ENCODE data around the gene AUTS2.

The AUTS2 gene

GRCh38 chr7:70047384-70047783 is 449.1 kb downstream of the AUTS2 start:
- no peak for DNase-seq (ENCODE audit: low read depth in 1 of 2, low spot score in 1 of 2)

DNA sequence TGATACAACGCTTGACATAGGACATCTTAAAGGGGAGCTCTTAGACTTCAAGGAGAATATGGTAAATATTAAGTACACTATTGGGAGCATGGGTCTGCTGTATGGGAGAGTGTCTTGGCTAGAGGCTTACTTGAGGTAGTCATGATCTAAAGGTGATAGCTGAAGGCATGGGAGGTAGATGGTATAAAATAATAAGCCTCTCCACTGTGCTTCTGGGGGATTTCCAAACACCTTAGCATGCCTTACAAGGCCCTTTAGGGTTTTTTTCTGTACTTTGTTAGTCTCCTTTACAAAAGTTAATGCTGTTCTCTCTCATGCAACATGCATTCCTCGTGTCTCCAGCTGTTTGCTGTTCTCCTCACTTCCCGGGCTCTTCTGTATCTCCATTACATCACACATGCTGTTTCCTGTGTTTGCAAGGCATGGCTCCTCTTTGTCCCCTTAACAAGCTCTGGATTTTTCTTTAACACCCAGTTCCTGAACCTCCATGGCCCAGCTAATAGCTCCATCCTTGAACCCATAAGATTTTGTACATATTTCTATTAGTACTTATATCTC is 449.7 kb downstream of the AUTS2 start:
- no peak for DNase-seq (ENCODE audit: low read depth in 1 of 2, low spot score in 1 of 2)

DNA sequence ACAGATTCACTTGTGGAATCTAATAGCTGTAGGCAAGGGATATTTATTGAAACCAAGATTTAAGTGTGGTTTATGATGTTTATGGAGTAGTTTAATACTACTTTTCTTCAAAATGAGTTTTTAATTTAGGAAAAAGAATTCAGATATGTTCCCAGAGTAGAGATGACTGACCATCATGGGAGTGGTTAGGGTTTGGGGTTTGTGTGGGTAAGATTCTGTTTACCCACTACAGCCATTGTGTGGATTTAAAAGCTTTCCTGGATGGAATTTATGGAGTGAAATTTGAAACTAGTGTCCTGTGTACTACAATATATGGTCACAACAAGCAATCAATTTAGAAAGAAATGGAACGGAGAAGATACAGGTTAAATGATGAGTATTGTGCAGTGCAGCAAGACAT is 453.5 kb downstream of the AUTS2 start:
- no peak for DNase-seq (ENCODE audit: low read depth in 1 of 2, low spot score in 1 of 2)

- no peak for DNase-seq (ENCODE audit: low read depth in 1 of 2, low spot score in 1 of 2)
Observed at GRCh38 chr7:70052691-70053090, 454.4 kb downstream of the AUTS2 start.

- DNase-seq (ENCODE audit: low read depth in 1 of 2, low spot score in 1 of 2) = no peak
Observed at GRCh38 chr7:70053421-70053820, 455.1 kb downstream of the AUTS2 start.

GRCh38 chr7:70053989-70054388 is 455.7 kb downstream of the AUTS2 start:
- no peak for DNase-seq (ENCODE audit: low read depth in 1 of 2, low spot score in 1 of 2)

DNA sequence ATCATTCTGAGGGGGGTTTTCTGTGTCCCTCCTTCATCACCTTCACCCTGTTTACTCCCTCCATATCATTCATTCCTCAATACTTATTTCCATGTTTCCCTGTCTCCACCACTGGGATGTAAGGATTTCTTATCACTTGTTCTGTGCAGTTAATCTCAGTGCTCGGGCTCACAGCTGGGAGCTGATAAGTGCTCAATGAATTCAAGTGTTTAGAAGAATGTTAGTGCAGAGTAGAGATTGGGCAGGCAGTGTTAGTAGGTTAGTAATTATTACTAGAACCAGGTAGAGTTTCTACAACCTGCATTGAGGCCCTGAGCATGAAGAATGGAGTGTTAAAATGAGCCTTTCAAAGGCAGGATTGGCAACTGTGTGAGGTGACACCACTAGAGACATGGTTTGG is 458.1 kb downstream of the AUTS2 start:
- no peak for DNase-seq (ENCODE audit: low read depth in 1 of 2, low spot score in 1 of 2)

DNA sequence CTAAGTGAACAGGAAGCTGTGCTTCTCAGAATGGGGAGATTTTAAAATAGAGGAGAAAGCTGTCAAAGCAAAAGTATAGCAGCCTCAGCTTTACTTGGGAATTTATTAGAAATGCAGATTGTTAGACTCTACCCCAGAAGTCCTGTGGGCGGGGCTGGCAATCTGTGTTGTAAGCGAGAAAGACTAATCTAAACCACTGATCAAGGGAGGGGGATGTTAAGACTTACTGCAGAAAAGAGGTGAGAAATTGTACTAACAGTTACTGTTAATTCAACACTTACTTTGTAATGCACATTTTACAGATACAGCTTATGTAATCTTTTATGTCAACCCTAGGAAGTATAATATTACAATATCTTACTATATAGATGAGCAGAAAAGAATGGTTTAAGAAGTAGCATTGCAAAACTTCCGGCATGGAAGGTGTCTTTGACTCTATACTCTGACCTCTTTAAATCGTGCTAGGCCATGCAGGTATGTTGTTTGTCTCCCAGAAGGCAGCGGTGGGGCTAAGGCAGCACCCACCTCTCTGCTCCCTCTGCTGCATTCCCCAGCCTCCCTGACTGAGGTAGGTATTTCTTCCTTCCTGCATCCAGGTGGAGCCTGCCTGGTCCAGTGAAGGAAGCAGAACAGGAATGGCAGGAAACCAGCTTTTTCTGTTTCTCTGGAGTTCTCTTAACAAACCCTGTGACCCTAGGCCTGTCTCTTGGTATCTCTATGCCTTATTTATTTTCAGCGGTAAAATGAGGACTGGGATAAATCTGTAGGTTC is 462.2 kb downstream of the AUTS2 start:
- no peak for DNase-seq (ENCODE audit: low read depth in 1 of 2, low spot score in 1 of 2)

DNA sequence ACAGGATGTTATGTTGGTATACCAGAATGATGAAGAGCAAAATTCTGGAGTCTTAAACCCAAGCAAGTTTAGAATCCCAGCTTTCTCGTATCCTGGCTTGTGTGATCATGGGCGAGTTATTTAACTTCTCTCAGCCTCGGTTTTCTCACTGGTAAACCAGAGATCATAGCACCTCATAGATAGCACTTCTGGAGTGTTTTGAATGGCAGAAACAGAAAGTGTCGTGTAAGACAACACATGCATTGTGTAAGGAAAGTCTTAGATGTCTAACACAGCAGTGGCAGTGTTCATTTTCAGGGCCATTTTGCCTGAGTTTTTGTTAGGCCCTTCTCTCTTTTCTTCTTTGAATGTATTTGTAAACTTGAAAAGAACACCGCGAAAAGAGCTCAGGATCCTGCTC is 465.1 kb downstream of the AUTS2 start:
- DNase-seq (ENCODE audit: low read depth in 1 of 2, low spot score in 1 of 2) = no peak

DNA sequence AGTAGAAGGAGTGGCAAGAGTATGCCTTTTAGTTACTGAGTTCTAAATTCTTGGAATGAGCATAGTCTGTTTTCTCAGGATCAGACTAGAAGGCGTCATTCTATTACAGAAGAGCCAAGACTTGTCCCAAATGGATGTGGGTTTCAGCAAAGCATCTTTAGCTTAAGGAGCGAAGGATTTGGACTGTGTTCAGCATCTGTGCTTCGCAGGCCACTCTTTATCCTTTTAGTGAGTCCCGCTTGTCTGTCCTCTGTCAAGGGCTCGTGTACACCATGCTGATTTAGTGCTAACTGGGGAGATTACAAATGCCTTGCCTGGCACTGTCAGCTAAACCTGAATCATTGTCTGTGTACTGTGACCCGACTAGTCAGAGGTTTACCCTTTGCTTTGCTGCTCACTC is 465.7 kb downstream of the AUTS2 start:
- no peak for DNase-seq (ENCODE audit: low read depth in 1 of 2, low spot score in 1 of 2)

GRCh38 chr7:70066844-70067243 is 468.6 kb downstream of the AUTS2 start:
- DNase-seq (ENCODE audit: low read depth in 1 of 2, low spot score in 1 of 2) = no peak

GRCh38 chr7:70068531-70068930 is 470.3 kb downstream of the AUTS2 start:
- DNase-seq (ENCODE audit: low read depth in 1 of 2, low spot score in 1 of 2) = no peak

DNA sequence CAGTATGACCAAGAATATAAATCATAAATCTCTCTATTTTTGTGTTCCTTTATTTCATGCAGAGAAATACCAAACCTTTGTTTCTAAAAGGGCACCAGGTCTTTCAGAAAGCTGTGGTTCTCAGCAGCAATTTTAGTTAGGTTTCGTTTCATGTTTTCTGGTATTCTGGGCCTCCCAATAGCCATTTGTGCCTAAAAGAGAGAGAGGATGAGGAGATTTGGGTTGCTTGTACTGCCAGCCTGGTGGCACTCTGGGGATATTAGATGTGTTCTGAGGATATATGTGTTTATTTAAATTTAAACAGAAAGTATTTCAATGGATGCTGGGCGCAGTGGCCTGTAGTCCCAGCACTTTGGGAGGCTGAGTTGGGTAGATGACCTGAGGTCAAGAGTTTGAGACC is 471.7 kb downstream of the AUTS2 start:
- no peak for DNase-seq (ENCODE audit: low read depth in 1 of 2, low spot score in 1 of 2)

GRCh38 chr7:70071766-70072165 is 473.5 kb downstream of the AUTS2 start:
- DNase-seq (ENCODE audit: low read depth in 1 of 2, low spot score in 1 of 2) = no peak

- DNase-seq (ENCODE audit: low read depth in 1 of 2, low spot score in 1 of 2) = no peak
Observed at GRCh38 chr7:70072220-70072619, 473.9 kb downstream of the AUTS2 start.

DNA sequence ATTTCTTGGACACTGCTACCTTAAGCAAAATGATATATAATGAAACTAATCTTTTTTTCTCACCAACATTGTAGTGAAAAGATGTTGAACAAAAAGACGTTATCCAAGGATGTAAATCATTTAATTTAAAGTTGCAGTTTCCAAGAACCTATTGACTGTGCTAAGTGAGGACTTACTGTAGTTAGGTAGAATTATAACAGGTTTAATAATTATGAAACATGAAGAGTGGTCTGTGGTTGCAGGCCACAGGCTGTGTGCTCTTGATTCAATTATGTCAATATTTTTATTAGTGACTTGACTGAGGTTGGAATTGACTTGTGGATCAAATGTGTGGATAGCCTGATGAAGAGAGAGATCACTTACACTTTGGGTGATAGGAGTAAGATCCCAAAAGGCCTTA is 478.1 kb downstream of the AUTS2 start:
- no peak for DNase-seq (ENCODE audit: low read depth in 1 of 2, low spot score in 1 of 2)

- no peak for DNase-seq (ENCODE audit: low read depth in 1 of 2, low spot score in 1 of 2)
Observed at GRCh38 chr7:70082099-70082611, 483.9 kb downstream of the AUTS2 start.

- DNase-seq (ENCODE audit: low read depth in 1 of 2, low spot score in 1 of 2) = no peak
Observed at GRCh38 chr7:70091362-70091761, 493.1 kb downstream of the AUTS2 start.

GRCh38 chr7:70092314-70093204 is 494.3 kb downstream of the AUTS2 start:
- no peak for DNase-seq (ENCODE audit: low read depth in 1 of 2, low spot score in 1 of 2)

DNA sequence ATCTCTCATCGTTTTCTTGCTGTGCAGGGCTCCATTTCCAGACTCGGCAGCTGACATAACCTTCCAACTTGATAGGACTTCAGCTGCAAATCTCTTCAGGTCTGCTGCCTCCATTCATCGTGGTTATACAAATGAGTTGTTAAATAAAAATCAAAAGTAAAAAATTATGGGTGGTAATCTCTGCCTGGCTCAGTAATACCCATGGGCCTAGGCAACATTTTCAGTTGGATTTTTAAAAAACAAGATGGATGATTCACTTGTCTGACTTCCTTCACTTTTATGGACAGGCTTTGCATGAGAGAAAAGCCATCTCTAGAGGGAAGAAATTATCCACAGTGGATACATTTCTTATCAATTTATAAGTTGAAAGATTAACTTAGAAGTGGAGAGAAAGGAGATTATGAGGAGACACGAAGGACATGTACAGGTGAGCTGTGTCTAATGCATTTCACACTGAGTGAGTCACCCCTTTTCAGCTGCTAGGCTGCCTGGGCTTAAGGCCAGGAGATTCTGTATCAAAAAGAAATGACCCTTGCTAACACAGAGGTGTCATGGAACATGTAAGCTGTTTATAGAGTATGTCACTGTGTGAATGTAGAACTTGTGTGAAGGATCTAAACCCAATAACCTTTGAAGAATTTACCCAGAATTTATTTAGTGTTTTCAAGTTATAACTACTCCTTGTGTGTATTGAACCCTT is 495.1 kb downstream of the AUTS2 start:
- DNase-seq (ENCODE audit: low read depth in 1 of 2, low spot score in 1 of 2) = no peak

DNA sequence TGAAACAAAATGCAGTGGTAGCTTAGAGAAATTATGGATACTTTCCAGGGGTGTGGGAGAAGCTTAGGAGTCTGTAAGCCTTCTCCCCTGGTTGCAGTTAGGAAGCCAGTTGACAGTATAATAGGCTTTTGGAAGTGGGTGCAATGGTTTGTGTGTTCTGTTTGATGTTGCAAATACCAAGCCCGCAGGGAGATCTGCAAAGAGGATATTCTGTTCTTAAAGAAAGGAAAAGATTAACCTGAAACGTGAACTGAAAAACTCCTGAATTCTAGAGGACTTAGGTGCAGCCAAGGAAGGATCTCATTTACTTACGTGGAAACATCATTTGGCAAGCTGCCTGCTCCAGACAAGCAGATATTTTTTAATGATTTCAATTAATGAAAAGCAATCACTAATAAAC is 496.6 kb downstream of the AUTS2 start:
- no peak for DNase-seq (ENCODE audit: low read depth in 1 of 2, low spot score in 1 of 2)
